HG02588 (cell line): ENCODE measurements around the gene GALNTL6.
"Not testable (repeated sequence)": the region's sequence is repeated elsewhere in the genome, so short reads cannot be mapped to it uniquely, and the experiment has no call there.

Experiments used
- ATAC-seq: cut with Tn5 transposase; IDR thresholded peaks from one replicate; pipeline ENCODE4 v1.9.1; 2021; ENCODE audit warnings: mild to moderate bottlenecking, moderate library complexity; ENCODE audit not compliant: unreplicated experiment

GALNTL6 gene

GRCh38 chr4:172836661-172837060 lies 1023.5 kb downstream of the GALNTL6 start:
- ATAC-seq: no peak

- ATAC-seq: no peak
These were observed 1024.9 kb downstream of the GALNTL6 start for GRCh38 chr4:172838111-172838510.

GRCh38 chr4:172838943-172839342 lies 1025.7 kb downstream of the GALNTL6 start:
- ATAC-seq: no peak

GRCh38 chr4:172842779-172843178 lies 1029.6 kb downstream of the GALNTL6 start:
- no peak for ATAC-seq

- ATAC-seq: no peak
These were observed 1030.0 kb downstream of the GALNTL6 start for GRCh38 chr4:172843192-172843591.

GRCh38 chr4:172844556-172844955 lies 1031.4 kb downstream of the GALNTL6 start:
- ATAC-seq: no peak

GRCh38 chr4:172845281-172845680 lies 1032.1 kb downstream of the GALNTL6 start:
- ATAC-seq: no peak

GRCh38 chr4:172850838-172851237 lies 1037.6 kb downstream of the GALNTL6 start:
- no peak for ATAC-seq

- ATAC-seq: no peak
These were observed 1038.3 kb downstream of the GALNTL6 start for GRCh38 chr4:172851534-172851933.

- ATAC-seq: no peak
These were observed 1043.8 kb downstream of the GALNTL6 start for GRCh38 chr4:172857026-172857425.

GRCh38 chr4:172858731-172859230 lies 1045.6 kb downstream of the GALNTL6 start:
- ATAC-seq: no peak

- no peak for ATAC-seq
These were observed 1051.9 kb downstream of the GALNTL6 start for GRCh38 chr4:172865103-172865502.

GRCh38 chr4:172865531-172866127 lies 1052.4 kb downstream of the GALNTL6 start:
- no peak for ATAC-seq

- ATAC-seq: no peak
These were observed 1053.2 kb downstream of the GALNTL6 start for GRCh38 chr4:172866421-172866820.

- no peak for ATAC-seq
These were observed 1054.6 kb downstream of the GALNTL6 start for GRCh38 chr4:172867835-172868234.

GRCh38 chr4:172868271-172868670 lies 1055.1 kb downstream of the GALNTL6 start:
- no peak for ATAC-seq

GRCh38 chr4:172869621-172870268 lies 1056.5 kb downstream of the GALNTL6 start:
- ATAC-seq: no peak

- ATAC-seq: no peak
These were observed 1058.2 kb downstream of the GALNTL6 start for GRCh38 chr4:172871381-172871780.

- no peak for ATAC-seq
These were observed 1061.7 kb downstream of the GALNTL6 start for GRCh38 chr4:172874944-172875343.

- ATAC-seq: no peak
These were observed 1063.2 kb downstream of the GALNTL6 start for GRCh38 chr4:172876394-172876793.

- no peak for ATAC-seq
These were observed 1068.4 kb downstream of the GALNTL6 start for GRCh38 chr4:172881645-172882044.

GRCh38 chr4:172887358-172887757 lies 1074.2 kb downstream of the GALNTL6 start:
- ATAC-seq: not testable (repeated sequence)

GRCh38 chr4:172887959-172888358 lies 1074.8 kb downstream of the GALNTL6 start:
- no peak for ATAC-seq
